Omental fat pad (tissue), 4 donors: Measurements from ENCODE around the gene IFIH1. TPM values are rescaled to one million over a fixed set of nuclear protein-coding genes. Genes with fewer than 3 reads are reported as not detected.

Source experiments
- ATAC-seq: fragments of 150-250 bp; one replicate; pipeline ENCODE4 v1.9.1; 2016; ENCODE audit warnings: mild to moderate bottlenecking, moderate library complexity; ENCODE audit not compliant: low FRiP score
- DNase-seq: peaks from one replicate; pipeline ENCODE4 v3.0.0-alpha.2; 2019; ENCODE audit warnings: low spot score
- CTCF ChIP-seq, 3 donors: fragments of 450-650 bp; IDR thresholded peaks; one replicate each; pipeline ENCODE4 v1.5.1; 2016 to 2017; ENCODE audit warnings: antibody characterized with exemption in 3 of 3, mild to moderate bottlenecking in 3 of 3, moderate library complexity in 2 of 3
- total RNA-seq, 4 donors: library from RNA; depleted of rRNA; stranded (reverse); fragments of >200 nt; gene quantifications; one replicate each; pipeline ENCODE4 v1.1.0, GENCODE V29; 2016

The IFIH1 gene
- total RNA-seq, 4 donors from 2014 or later: 7.5 to 36.9 (median 11.4) TPM

GRCh38 chr2:162342321-162342720, 23.8 kb upstream of the IFIH1 start:
- DNase-seq (no peak), ATAC-seq (no peak)
- no peak for TF ChIP-seq CTCF (IDR thresholded peaks at IDR 0.05)

GRCh38 chr2:162340822-162341221, 22.3 kb upstream of the IFIH1 start:
- ATAC-seq: no peak
- TF ChIP-seq CTCF (IDR thresholded peaks at IDR 0.05): no peak
- DNase-seq: no peak

GRCh38 chr2:162337868-162338267, 19.4 kb upstream of the IFIH1 start:
- DNase-seq: no peak
- ATAC-seq: no peak
- no peak for TF ChIP-seq CTCF (IDR thresholded peaks at IDR 0.05)

GRCh38 chr2:162333968-162334367, 15.5 kb upstream of the IFIH1 start:
- TF ChIP-seq CTCF (IDR thresholded peaks at IDR 0.05): no peak
- ATAC-seq: no peak
- no peak for DNase-seq

GRCh38 chr2:162330881-162331280, 12.4 kb upstream of the IFIH1 start:
- ATAC-seq: no peak
- DNase-seq: no peak
- TF ChIP-seq CTCF (IDR thresholded peaks at IDR 0.05): no peak

GRCh38 chr2:162328424-162329157, 10.1 kb upstream of the IFIH1 start:
- no peak for DNase-seq
- no peak for TF ChIP-seq CTCF (IDR thresholded peaks at IDR 0.05)
- no peak for ATAC-seq

GRCh38 chr2:162327806-162328205, 9.3 kb upstream of the IFIH1 start:
- DNase-seq (no peak), ATAC-seq (no peak)
- TF ChIP-seq CTCF (IDR thresholded peaks at IDR 0.05): no peak
